Left lung (tissue), 10 donors: ENCODE results near the gene TMEM256. TPM values are rescaled to one million over a fixed set of nuclear protein-coding genes. Genes with fewer than 3 reads are reported as not detected.

Experiments
- ATAC-seq: fragments of 200-7000 bp; cut with Tn5 transposase; one replicate; pipeline ENCODE4 v1.9.1; 2020; ENCODE audit warnings: moderate library complexity
- DNase-seq, 4 donors: peaks; one replicate each; pipeline ENCODE4 v3.0.0-alpha.2; 2013 to 2020
- H3K27ac ChIP-seq, 2 donors: fragments of 200-600 bp; sonication (generic) in 1 of 2; one replicate each; pipeline versions ENCODE4 v1.5.0 to v1.8.0; 2020 to 2021
- H3K27me3 ChIP-seq, 2 donors: fragments of 200-600 bp; sonication (generic) in 1 of 2; one replicate each; pipeline versions ENCODE4 v1.5.0 to v1.8.0; 2020 to 2021
- H3K36me3 ChIP-seq, 2 donors: fragments of 200-600 bp; sonication (generic) in 1 of 2; one replicate each; pipeline versions ENCODE4 v1.5.0 to v1.8.0; 2020 to 2021
- H3K4me1 ChIP-seq, 2 donors: fragments of 200-600 bp; one replicate each; pipeline ENCODE4 v1.8.0; 2021
- H3K4me3 ChIP-seq, 2 donors: fragments of 200-600 bp; sonication (generic) in 1 of 2; one replicate each; pipeline versions ENCODE4 v1.5.0 to v1.8.0; 2020 to 2021; ENCODE audit warnings: mild to moderate bottlenecking in 1 of 2
- H3K9me3 ChIP-seq, 2 donors: fragments of 200-600 bp; sonication (generic) in 1 of 2; one replicate each; pipeline versions ENCODE4 v1.5.0 to v1.8.0; 2020 to 2021
- intact Hi-C, 2 donors: fragments of 100-400 bp; cut with DNase I; formaldehyde crosslinking; loops; one replicate each; pipeline versions ENCODE4 v1.11.2 to v1.14.2; 2022
- polyA plus RNA-seq, 6 donors: library from polyadenylated mRNA; unstranded; fragments of 120-200 nt; gene quantifications; one replicate each; pipeline ENCODE4 v1.2.1, GENCODE V29; 2013; ENCODE audit not compliant: insufficient read length in 6 of 6
- total RNA-seq, 2 donors: library from RNA; stranded (reverse); fragmentation: NEBNext Ultra II Directional; extraction: Animal tissue kit (Norgen Biotek cat#: 25700); gene quantifications; one replicate each; pipeline ENCODE4 v1.2.1, GENCODE V29; 2021
- TF ChIP-seq, protein P1 (sequence below), 2 donors: fragments of 200-600 bp; sonication (generic) in 1 of 2; IDR thresholded peaks; one replicate each; pipeline versions ENCODE4 v1.5.0 to v1.8.0; 2021; ENCODE audit warnings: antibody characterized with exemption in 2 of 2
- donor health status: DM: no; HTN: yes; CAD: no.
- donor health status: DM: no; HTN: no; CAD: no.

The TMEM256 gene
- total and polyA plus RNA-seq, 8 donors: 50.7 to 75.7 (median 71.5) TPM

DNA sequence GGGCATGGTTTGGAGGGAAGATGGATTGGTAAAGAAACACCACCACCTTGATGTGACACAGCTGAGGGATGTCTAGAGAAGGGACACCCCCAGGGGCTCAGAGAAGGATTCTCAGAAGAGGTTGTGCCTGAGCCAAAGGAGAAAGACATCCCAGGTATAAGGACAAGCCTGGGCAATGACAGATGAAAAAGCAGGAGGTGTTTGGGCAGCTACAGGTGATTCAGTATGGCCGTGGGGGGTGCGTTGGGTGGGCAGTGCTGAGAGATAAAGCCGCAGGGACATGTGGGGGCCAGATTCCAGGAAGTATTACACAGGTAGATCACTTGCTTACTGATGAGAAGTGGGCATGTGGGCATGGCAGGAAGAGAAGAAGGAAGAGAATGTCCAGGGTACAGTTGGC, 42.0 kb downstream of the TMEM256 start:
- ATAC-seq (no peak), DNase-seq (no peak)
- intact Hi-C loops: no loop called here
- TF ChIP-seq, protein P1, sequence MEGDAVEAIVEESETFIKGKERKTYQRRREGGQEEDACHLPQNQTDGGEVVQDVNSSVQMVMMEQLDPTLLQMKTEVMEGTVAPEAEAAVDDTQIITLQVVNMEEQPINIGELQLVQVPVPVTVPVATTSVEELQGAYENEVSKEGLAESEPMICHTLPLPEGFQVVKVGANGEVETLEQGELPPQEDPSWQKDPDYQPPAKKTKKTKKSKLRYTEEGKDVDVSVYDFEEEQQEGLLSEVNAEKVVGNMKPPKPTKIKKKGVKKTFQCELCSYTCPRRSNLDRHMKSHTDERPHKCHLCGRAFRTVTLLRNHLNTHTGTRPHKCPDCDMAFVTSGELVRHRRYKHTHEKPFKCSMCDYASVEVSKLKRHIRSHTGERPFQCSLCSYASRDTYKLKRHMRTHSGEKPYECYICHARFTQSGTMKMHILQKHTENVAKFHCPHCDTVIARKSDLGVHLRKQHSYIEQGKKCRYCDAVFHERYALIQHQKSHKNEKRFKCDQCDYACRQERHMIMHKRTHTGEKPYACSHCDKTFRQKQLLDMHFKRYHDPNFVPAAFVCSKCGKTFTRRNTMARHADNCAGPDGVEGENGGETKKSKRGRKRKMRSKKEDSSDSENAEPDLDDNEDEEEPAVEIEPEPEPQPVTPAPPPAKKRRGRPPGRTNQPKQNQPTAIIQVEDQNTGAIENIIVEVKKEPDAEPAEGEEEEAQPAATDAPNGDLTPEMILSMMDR (IDR thresholded peaks at IDR 0.05): no peak
- no peak overlapping the region for H3K27ac ChIP-seq
- no peaks in the 10 kb centered on the region for H3K9me3 ChIP-seq
- no peak overlapping the region for H3K4me3 ChIP-seq
- peaks cover 0 to 4% of the 10 kb centered on the region in 2 donors for H3K27me3 ChIP-seq
- H3K36me3 ChIP-seq: no peaks in the 10 kb centered on the region
- H3K4me1 ChIP-seq: no peaks in the 10 kb centered on the region

DNA sequence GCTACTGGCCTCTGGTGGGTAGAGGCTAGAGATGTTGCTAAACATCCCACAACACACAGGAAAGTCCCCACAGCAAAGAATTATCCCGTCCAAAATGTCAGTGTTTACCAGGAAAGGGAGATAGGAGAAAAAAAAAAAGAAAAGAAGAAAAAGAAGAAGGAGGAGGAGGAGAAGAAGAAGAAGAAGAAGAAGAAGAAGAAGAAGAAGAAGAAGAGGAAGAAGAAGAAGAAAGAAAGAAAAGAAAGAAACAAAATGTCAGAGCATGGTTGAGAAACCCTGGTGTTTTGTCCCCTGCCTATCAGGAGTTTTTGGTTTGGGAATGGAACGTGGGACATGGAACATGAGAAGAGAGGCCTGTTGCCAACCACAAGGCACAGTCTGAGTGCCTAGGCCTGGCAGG, 46.5 kb downstream of the TMEM256 start:
- no peak overlapping the region for H3K4me3 ChIP-seq
- H3K4me1 ChIP-seq: peaks cover 10 to 34% of the 10 kb centered on the region in 2 donors
- H3K27ac ChIP-seq: no peak overlapping the region
- no peak for DNase-seq
- no peak for ATAC-seq
- peaks cover 0 to 4% of the 10 kb centered on the region in 2 donors for H3K27me3 ChIP-seq
- no peaks in the 10 kb centered on the region for H3K9me3 ChIP-seq
- TF ChIP-seq, protein P1 (IDR thresholded peaks at IDR 0.05): no peak
- no peaks in the 10 kb centered on the region for H3K36me3 ChIP-seq
- intact Hi-C loops: loop anchor here in 1 of 2 donors (5.0 to 10.0 kb wide), 2 partner anchors 77 to 205 kb away; partner anchors contain the start of genes FGF11, SENP3 and TMEM102

DNA sequence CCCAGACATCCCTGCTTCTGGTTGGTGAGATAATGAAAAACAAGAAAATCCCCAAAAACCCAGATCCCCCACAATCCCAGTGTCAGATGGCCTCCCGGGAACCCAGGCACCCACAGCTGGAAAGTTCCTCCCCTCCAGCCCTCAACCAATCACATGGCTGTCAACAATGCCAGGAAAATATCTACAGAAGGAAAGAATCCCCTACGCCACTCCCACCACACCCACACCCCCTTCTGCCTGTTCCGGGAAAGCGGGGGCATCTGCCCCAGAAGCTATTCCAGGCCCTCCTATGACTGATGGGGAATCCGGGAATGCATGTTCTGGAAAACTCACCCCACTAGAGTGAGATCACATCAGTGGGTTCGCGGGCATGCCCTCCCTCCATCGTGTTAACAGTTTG, 47.1 kb downstream of the TMEM256 start:
- H3K27ac ChIP-seq: no peak overlapping the region
- intact Hi-C loops: loop anchor here in 1 of 2 donors (5.0 to 10.0 kb wide), 2 partner anchors 78 to 206 kb away; partner anchors contain the start of genes FGF11, SENP3 and TMEM102
- no peaks in the 10 kb centered on the region for H3K36me3 ChIP-seq
- TF ChIP-seq, protein P1 (IDR thresholded peaks at IDR 0.05): no peak
- peaks cover 10 to 36% of the 10 kb centered on the region in 2 donors for H3K4me1 ChIP-seq
- DNase-seq (no peak), ATAC-seq (no peak)
- no peak overlapping the region for H3K4me3 ChIP-seq
- H3K9me3 ChIP-seq: no peaks in the 10 kb centered on the region
- peaks cover 0 to 4% of the 10 kb centered on the region in 2 donors for H3K27me3 ChIP-seq

DNA sequence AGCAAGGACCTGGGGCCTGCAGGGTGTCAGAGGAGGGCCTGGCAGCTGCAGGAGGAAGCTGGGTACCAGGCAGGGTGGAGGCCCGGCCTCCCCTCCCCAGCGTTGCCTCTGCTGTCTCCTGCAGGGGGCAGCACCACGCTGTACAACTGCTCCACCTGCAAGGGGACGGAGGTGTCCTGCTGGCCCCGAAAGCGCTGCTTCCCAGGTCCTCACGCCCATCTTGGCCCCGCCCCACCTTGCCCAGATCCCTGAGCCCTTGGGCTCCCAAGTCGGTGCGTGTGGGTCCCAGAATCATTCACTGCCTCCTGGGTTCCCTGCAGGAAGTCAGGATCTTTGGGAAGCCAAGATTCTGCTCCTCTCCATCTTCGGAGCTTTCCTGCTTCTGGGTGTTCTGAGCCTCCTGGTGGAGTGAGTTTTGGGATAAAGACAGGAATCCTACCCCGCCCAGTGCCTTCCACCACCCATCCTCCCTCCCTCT, 47.8 kb downstream of the TMEM256 start:
- H3K27me3 ChIP-seq: no peaks in the 10 kb centered on the region
- peaks cover 10 to 39% of the 10 kb centered on the region in 2 donors for H3K4me1 ChIP-seq
- intact Hi-C loops: loop anchor here in 1 of 2 donors (5.0 to 10.0 kb wide), 2 partner anchors 79 to 206 kb away; partner anchors contain the start of genes FGF11, SENP3 and TMEM102
- peak; percentile 45 to 97 (median 80) for DNase-seq
- TF ChIP-seq, protein P1 (IDR thresholded peaks at IDR 0.05): peak; percentile 79 to 97
- no peaks in the 10 kb centered on the region for H3K9me3 ChIP-seq
- no peak overlapping the region for H3K4me3 ChIP-seq
- no peaks in the 10 kb centered on the region for H3K36me3 ChIP-seq
- peak; percentile 51 for ATAC-seq
- H3K27ac ChIP-seq: no peak overlapping the region

DNA sequence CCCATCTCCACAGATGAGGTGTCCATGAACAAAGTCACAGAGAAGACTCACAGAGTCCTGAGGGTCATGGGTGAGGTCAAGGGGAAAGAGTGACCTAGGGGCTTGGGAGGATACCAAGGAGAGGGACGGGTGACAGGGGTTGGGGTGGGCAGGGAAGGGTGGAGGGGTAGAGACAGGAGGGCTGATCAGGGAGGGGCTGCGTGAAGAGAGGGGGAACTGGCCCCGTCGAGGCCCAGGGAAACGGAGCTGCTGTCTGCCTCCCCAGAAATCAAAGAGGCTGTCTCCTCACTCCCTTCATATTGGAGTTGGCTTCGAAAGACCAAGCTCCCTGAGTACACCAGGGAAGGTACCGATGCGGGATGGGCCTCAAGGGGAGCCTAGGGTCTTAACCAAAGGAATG, 48.3 kb downstream of the TMEM256 start:
- H3K4me3 ChIP-seq: no peak overlapping the region
- peaks cover 12 to 45% of the 10 kb centered on the region in 2 donors for H3K4me1 ChIP-seq
- DNase-seq (peak in 1 of 4 donors; percentile 41), ATAC-seq (no peak)
- H3K27ac ChIP-seq: peak overlapping the region in 1 of 2 donors; percentile 33
- H3K36me3 ChIP-seq: no peaks in the 10 kb centered on the region
- no peaks in the 10 kb centered on the region for H3K9me3 ChIP-seq
- TF ChIP-seq, protein P1 (IDR thresholded peaks at IDR 0.05): no peak
- H3K27me3 ChIP-seq: no peaks in the 10 kb centered on the region
- intact Hi-C loops: loop anchor here in 1 of 2 donors (5.0 to 10.0 kb wide), 2 partner anchors 79 to 207 kb away; partner anchors contain the start of genes FGF11, SENP3 and TMEM102
